ENCODE data around the gene COG2.
"Not testable (repeated sequence)": the region's sequence is repeated elsewhere in the genome, so short reads cannot be mapped to it uniquely, and the experiment has no call there.

Gene COG2

GRCh38 chr1:230694464-230694863 lies 52.2 kb downstream of the COG2 start:
- in situ Hi-C loops (cut with HindIII; ENCODE audit: low pct_ligation_motif_present, low pct_unique_long_range_greater_than_20kb, low sequenced_read_pairs): no loop called here
- no peak for DNase-seq

GRCh38 chr1:230694991-230695390 lies 52.7 kb downstream of the COG2 start:
- no peak for DNase-seq
- in situ Hi-C loops (cut with HindIII; ENCODE audit: low pct_ligation_motif_present, low pct_unique_long_range_greater_than_20kb, low sequenced_read_pairs): no loop called here

- in situ Hi-C loops (cut with HindIII; ENCODE audit: low pct_ligation_motif_present, low pct_unique_long_range_greater_than_20kb, low sequenced_read_pairs): no loop called here
- no peak for DNase-seq
These were observed 53.9 kb downstream of the COG2 start for GRCh38 chr1:230696218-230696617.

GRCh38 chr1:230696722-230697437 lies 54.6 kb downstream of the COG2 start:
- no peak for DNase-seq
- in situ Hi-C loops (cut with HindIII; ENCODE audit: low pct_ligation_motif_present, low pct_unique_long_range_greater_than_20kb, low sequenced_read_pairs): no loop called here

- DNase-seq: no peak
- in situ Hi-C loops (cut with HindIII; ENCODE audit: low pct_ligation_motif_present, low pct_unique_long_range_greater_than_20kb, low sequenced_read_pairs): no loop called here
These were observed 55.8 kb downstream of the COG2 start for GRCh38 chr1:230698130-230698529.

- in situ Hi-C loops (cut with HindIII; ENCODE audit: low pct_ligation_motif_present, low pct_unique_long_range_greater_than_20kb, low sequenced_read_pairs); DNase-seq: not testable (repeated sequence)
These were observed 56.7 kb downstream of the COG2 start for GRCh38 chr1:230698964-230699363.

- in situ Hi-C loops (cut with HindIII; ENCODE audit: low pct_ligation_motif_present, low pct_unique_long_range_greater_than_20kb, low sequenced_read_pairs): no loop called here
- DNase-seq: no peak
These were observed 57.4 kb downstream of the COG2 start for GRCh38 chr1:230699716-230700115.

- in situ Hi-C loops (cut with HindIII; ENCODE audit: low pct_ligation_motif_present, low pct_unique_long_range_greater_than_20kb, low sequenced_read_pairs): no loop called here
These were observed 57.9 kb downstream of the COG2 start for GRCh38 chr1:230700132-230700531.

GRCh38 chr1:230701434-230701833 lies 59.2 kb downstream of the COG2 start:
- DNase-seq: no peak
- in situ Hi-C loops (cut with HindIII; ENCODE audit: low pct_ligation_motif_present, low pct_unique_long_range_greater_than_20kb, low sequenced_read_pairs): no loop called here

More at GRCh38 chr1:230700132-230700531, 57.9 kb downstream of the COG2 start:
- DNase-seq: no peak

GRCh38 chr1:230701895-230702768 lies 59.9 kb downstream of the COG2 start:
- no peak for DNase-seq
- in situ Hi-C loops (cut with HindIII; ENCODE audit: low pct_ligation_motif_present, low pct_unique_long_range_greater_than_20kb, low sequenced_read_pairs): no loop called here

- in situ Hi-C loops (cut with HindIII; ENCODE audit: low pct_ligation_motif_present, low pct_unique_long_range_greater_than_20kb, low sequenced_read_pairs): no loop called here
These were observed 60.8 kb downstream of the COG2 start for GRCh38 chr1:230702934-230703678.

GRCh38 chr1:230703679-230704385 lies 61.6 kb downstream of the COG2 start:
- in situ Hi-C loops (cut with HindIII; ENCODE audit: low pct_ligation_motif_present, low pct_unique_long_range_greater_than_20kb, low sequenced_read_pairs): no loop called here
- no peak for DNase-seq

More at GRCh38 chr1:230702934-230703678, 60.8 kb downstream of the COG2 start:
- no peak for DNase-seq

- in situ Hi-C loops (cut with HindIII; ENCODE audit: low pct_ligation_motif_present, low pct_unique_long_range_greater_than_20kb, low sequenced_read_pairs): no loop called here
- no peak for DNase-seq
These were observed 62.5 kb downstream of the COG2 start for GRCh38 chr1:230704830-230705229.

- in situ Hi-C loops (cut with HindIII; ENCODE audit: low pct_ligation_motif_present, low pct_unique_long_range_greater_than_20kb, low sequenced_read_pairs): no loop called here
These were observed 63.2 kb downstream of the COG2 start for GRCh38 chr1:230705289-230706019.

GRCh38 chr1:230706020-230706699 lies 63.9 kb downstream of the COG2 start:
- in situ Hi-C loops (cut with HindIII; ENCODE audit: low pct_ligation_motif_present, low pct_unique_long_range_greater_than_20kb, low sequenced_read_pairs): no loop called here
- DNase-seq: no peak

More at GRCh38 chr1:230705289-230706019, 63.2 kb downstream of the COG2 start:
- DNase-seq: no peak

- no peak for DNase-seq
- in situ Hi-C loops (cut with HindIII; ENCODE audit: low pct_ligation_motif_present, low pct_unique_long_range_greater_than_20kb, low sequenced_read_pairs): no loop called here
These were observed 64.8 kb downstream of the COG2 start for GRCh38 chr1:230706887-230707731.

All from ACHN (cell line).